ENCODE results near the gene HID1.
"Not testable (repeated sequence)": the region's sequence is repeated elsewhere in the genome, so short reads cannot be mapped to it uniquely, and the experiment has no call there.

HID1 gene

GRCh38 chr17:74999523-74999922 lies 27.0 kb upstream of the HID1 start:
- DNase-seq = no peak

- no peak for DNase-seq
These were observed 26.2 kb upstream of the HID1 start for GRCh38 chr17:74998783-74999182.

DNA sequence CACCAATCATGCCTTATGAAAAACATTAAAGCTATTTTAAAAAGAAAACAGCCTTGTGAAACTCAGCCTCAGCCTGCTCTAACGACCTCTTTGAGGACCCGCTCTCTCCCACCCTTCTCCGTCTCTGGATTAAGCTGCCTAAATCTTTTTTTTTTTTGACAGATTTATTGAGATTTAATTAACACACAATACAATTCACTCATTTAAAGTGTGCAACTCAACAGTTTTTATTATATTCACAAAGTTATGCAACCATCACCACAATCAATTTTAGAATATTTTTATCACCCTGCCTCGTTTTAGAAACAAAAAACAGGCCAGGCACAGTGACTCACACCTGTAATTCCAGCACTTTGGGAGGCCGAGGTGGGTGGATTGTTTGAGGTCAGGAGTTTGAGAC lies 23.3 kb upstream of the HID1 start:
- DNase-seq = no peak

GRCh38 chr17:74994440-74994839 lies 21.9 kb upstream of the HID1 start:
- no peak for DNase-seq

DNA sequence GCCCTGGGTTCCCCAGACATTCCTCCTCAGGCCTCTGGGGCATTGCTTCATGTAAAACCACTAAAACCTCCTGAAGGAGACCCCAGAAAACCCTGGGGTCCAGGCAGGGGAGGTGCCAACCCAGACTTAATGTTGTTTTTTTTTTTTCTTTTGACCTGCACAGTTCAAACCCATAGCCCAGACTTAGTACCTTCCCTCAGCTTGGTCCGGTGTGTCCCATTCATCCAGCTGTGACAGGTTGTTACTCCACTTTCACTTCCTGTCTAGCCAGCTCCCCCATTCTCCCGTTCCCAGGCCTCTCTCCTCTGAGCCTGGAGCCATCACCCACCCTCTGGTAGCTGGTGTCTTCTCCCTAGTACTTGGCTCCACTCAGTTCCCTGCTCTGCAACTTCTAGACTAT lies 19.7 kb upstream of the HID1 start:
- no peak for DNase-seq

DNA sequence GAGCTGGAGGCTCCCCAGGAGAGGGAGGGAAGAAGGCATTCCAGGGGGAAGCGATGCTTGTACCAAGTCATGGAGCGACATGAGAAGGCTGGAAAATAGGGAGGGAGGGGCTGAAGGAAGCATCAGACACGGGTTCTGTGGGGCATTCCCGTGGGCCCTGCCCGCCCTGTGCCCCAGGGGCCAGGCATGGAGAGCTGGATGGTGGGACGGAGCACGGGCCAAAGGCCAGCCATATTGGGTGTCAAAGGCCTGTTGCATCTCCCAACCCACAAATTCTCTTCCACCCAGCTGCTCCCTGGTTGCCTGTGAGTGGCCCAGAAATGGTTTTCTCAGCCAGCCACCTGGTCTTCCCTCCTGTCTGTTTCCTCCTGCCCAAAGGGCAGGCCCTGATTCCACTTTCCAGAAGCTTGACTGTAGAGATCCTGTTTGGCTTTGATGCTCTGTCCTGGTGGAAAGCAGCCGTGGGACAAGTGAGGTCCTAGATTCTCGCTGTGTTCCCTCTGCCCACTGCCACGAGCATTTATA lies 18.1 kb upstream of the HID1 start:
- no peak for DNase-seq

- no peak for DNase-seq
These were observed 15.6 kb upstream of the HID1 start for GRCh38 chr17:74987909-74988711.

- DNase-seq = peak; percentile 77
These were observed 14.9 kb upstream of the HID1 start, which contains the start of gene CDR2L for GRCh38 chr17:74987418-74987908. Gene CDR2L (plus strand): TSS chr17:74987632. CDS start chr17:74988044, 412 bp downstream.

DNA sequence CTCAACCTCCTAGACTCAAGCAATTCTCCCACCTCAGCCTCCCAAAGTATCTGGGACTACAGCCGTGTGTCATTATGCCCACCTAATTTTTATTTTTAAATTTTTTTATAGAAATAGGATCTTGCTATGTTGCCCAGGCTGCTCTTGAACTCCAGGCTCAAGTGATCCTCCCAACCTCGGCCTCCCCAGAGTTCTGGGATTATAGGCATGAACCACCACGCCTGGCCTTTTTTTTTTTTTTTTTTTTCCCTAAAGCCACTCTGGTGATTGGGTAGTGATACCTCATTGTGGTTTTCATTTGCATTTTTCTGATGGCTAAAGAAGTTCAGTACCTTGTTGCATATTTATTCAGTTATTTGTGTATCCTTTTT lies 13.6 kb upstream of the HID1 start:
- no peak for DNase-seq

GRCh38 chr17:74982663-74983313 lies 10.2 kb upstream of the HID1 start:
- not testable (repeated sequence) for DNase-seq

DNA sequence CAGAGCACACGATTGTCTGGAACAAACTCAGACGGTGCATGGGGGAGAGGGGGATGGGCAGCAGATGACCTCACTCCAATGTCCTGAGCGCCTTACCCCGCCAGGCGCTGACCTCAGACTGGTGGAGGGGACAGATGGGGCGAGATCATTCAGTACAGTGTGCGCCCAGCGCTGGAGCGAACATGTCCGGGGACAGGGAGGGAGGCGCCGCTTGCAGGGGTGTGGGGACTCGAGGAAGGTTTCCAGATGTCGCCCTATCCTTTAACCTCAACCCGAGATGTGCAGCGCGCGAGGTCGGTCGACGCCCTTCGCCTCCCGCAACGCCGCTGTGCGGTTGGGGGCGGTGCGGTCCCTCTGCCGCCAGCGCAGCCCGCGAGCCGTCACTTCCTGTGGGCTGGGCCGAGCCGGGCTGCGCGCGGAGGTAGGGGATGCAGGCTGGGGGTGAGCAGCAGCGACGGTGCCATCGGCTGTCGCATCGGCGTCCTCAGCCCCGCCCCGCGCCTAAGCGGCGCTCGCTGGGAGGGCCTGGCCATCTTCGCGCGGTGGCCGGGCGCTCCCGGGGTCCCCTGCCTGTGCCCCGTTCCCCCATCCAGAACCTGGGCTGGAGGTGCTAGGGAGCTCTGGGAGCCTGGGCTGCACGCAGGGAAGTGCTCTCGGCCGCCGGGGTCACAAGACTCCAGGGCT lies 9.6 kb upstream of the HID1 start:
- peak; percentile 52 for DNase-seq

DNA sequence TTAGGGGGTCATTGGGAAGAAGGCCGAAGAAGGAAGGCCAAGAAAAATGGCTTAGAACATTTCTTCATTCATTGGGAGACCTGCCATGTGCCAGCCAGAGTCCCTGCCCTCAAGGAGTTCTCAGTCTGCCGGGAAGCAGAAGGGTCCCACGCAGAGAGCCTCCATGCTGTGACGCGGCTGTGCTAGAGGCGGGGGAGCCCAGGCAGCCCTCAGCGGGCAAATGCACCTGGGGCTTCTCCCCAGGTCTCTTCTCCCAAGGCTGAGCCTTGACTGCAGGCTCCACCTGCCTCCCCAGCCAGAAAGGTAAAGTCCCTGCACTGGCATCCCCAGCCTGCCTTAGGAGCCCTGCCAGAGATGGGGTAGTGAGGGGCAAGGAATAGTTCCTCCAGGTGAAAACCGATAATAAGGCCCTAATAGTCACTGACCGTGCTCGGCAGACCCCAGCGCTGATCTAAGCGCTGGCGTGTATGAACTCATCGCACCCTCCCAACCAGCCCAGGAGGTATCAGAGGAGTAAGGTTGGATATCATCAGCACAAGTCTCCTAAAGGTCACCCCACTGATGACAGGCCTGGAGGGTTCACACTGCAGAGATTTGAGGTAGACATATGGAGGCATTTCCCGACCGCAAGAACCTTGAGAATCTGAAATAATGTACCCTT lies 8.9 kb upstream of the HID1 start:
- DNase-seq = no peak

- DNase-seq = no peak
These were observed 7.0 kb upstream of the HID1 start for GRCh38 chr17:74979408-74980146.

GRCh38 chr17:74978240-74978639 lies 5.7 kb upstream of the HID1 start:
- DNase-seq = no peak

DNA sequence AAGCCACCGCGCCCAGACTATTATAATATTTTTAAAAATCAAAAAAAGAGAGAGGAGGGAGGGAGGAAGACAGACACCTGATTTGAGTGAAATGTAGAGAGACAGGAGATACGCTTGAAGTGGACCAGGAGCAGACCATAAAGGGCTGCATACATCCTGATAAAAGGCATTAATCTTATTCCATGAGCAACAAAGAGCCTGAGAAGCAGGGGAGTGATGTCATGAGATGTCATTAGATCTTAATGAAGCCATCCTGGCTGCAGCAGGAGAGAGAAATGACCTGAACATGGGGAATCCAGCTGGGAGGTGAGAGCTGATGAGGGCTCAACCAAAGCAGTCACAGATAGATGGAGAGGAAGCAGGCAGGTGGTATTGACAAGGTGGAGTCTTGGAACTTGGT lies 5.2 kb upstream of the HID1 start:
- no peak for DNase-seq

GRCh38 chr17:74975943-74976342 lies 3.4 kb upstream of the HID1 start:
- no peak for DNase-seq

- no peak for DNase-seq
These were observed 392 bp upstream of the HID1 start for GRCh38 chr17:74972973-74973328.

DNA sequence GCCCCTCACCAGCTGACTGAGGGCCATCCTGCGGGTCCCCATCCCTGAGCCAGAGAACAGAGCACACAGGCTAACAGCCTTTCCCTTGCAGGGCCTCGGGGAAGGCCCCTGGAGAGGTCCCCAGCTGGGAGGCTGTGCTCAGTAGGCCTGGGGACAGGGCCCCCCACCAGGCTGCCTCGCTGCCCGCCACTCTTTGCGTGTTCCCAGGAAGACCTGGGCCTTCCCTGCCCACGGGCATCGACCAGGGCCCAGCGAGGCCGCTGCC lies 785 bp downstream of the HID1 start:
- no peak for DNase-seq

- no peak for DNase-seq
These were observed 1.3 kb downstream of the HID1 start for GRCh38 chr17:74971069-74971841.

DNA sequence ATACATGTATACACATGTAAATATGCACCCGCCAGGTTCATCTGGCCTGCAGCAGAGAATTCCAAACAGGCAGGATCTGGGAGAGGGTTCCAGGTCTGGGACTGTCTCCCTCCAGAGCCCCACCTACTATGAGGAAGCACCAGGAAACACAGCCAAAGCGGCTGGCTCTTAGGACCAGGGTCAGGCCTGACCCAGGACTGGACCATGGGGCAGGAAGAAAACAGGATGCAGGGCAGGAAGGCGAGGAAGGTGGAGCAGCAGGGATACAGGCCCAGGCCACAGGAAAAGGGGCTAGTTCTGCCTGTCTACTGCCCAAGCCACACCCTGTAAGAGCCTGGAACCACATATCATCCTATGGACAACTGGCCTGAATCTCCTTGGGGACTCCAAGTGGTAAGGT lies 2.2 kb downstream of the HID1 start:
- no peak for DNase-seq

DNA sequence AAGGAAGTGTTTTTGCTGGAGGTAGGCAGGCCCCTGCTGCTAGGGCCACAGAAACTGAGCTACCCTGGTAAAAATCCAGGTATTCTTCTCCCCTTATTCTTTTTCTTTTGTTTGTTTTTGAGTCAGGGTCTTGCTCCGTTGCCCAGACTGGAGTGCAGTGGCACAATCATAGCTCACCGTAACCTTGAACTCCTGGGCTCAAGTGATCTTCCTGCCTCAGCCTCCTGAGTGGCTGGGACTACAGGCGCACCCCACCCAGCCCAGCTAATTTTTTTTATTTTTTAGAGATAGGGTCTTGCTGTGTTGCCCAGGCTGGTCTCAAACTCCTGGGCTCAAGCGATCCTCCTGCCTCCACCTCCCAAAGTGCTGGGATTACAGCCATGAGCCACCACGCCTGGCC lies 3.1 kb downstream of the HID1 start:
- DNase-seq = not testable (repeated sequence)

DNA sequence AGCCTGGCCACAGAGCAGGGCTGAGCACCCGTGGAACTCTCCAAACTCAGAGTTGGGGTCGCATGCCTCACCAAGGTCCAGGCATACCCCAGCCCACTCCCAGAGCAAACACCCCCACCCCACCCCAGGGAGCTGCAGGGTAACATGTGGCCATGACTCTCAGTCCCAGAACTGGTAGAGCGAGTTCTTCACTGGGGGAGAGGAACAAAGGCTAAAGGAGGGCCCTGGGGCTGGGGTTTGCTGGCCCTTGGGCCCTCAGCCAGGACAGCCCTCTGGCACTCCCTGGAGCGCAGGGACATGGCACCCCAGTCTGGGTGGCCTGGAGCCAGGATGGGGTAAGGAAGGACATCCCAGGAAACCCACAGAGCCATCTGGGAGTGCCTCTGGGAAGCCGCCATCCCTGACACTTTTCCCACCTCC lies 4.2 kb downstream of the HID1 start:
- DNase-seq = no peak
